NK-92 treated with Interleukin-12 subunit alpha and Interleukin-12 subunit beta, amount 100 ng/mL, for 24 hours (cell line): ENCODE results near the gene AP2S1.
"Not testable (repeated sequence)": the region's sequence is repeated elsewhere in the genome, so short reads cannot be mapped to it uniquely, and the experiment has no call there.

Experiments used
- DNase-seq: peaks from one replicate; lab custom pipeline; 2025; lab: John Stamatoyannopoulos, UW

The AP2S1 gene

GRCh38 chr19:46867170-46867569, 16.5 kb upstream of the AP2S1 start:
- DNase-seq = no peak

- no peak for DNase-seq
Measured at GRCh38 chr19:46866407-46867136, 15.9 kb upstream of the AP2S1 start.

- DNase-seq = no peak
Measured at GRCh38 chr19:46863818-46864629, 13.4 kb upstream of the AP2S1 start.

- no peak for DNase-seq
Measured at GRCh38 chr19:46862974-46863632, 12.5 kb upstream of the AP2S1 start.

GRCh38 chr19:46862503-46862834, 11.8 kb upstream of the AP2S1 start:
- DNase-seq = no peak

GRCh38 chr19:46861691-46862502, 11.3 kb upstream of the AP2S1 start:
- DNase-seq = no peak

- DNase-seq = peak; percentile 28
Measured at GRCh38 chr19:46860846-46861690, 10.4 kb upstream of the AP2S1 start, which contains the start of gene ARHGAP35. Gene ARHGAP35, plus strand, starts transcription at chr19:46860997. Its CDS starts 57,679 bp downstream, at chr19:46918676.

GRCh38 chr19:46860125-46860845, 9.6 kb upstream of the AP2S1 start:
- peak; percentile 98 for DNase-seq

- no peak for DNase-seq
Measured at GRCh38 chr19:46859637-46860124, 9.0 kb upstream of the AP2S1 start.

- peak; percentile 73 for DNase-seq
Measured at GRCh38 chr19:46856062-46857022, 5.7 kb upstream of the AP2S1 start.

- not testable (repeated sequence) for DNase-seq
Measured at GRCh38 chr19:46854698-46855097, 4.1 kb upstream of the AP2S1 start.

- DNase-seq = no peak
Measured at GRCh38 chr19:46852830-46853229, 2.2 kb upstream of the AP2S1 start.

- DNase-seq = no peak
Measured at GRCh38 chr19:46849610-46850009, 1.0 kb downstream of the AP2S1 start.

- no peak for DNase-seq
Measured at GRCh38 chr19:46848389-46848788, 2.3 kb downstream of the AP2S1 start.

- no peak for DNase-seq
Measured at GRCh38 chr19:46847528-46847927, 3.1 kb downstream of the AP2S1 start.

- DNase-seq = no peak
Measured at GRCh38 chr19:46845959-46846459, 4.6 kb downstream of the AP2S1 start.

- no peak for DNase-seq
Measured at GRCh38 chr19:46844067-46844489, 6.6 kb downstream of the AP2S1 start.

- no peak for DNase-seq
Measured at GRCh38 chr19:46842791-46843190, 7.9 kb downstream of the AP2S1 start.
